Natural killer cell (primary cell): Measurements from ENCODE around the gene SH3BP1. TPM values are rescaled to one million over a fixed set of nuclear protein-coding genes. Genes with fewer than 3 reads are reported as not detected.

ENCODE experiments used
- ATAC-seq, 3 donors: fragments of 150-1000 bp in 2 of 3; fragments of 200-7000 bp in 1 of 3; cut with Tn5 transposase; 1 replicate in 1 of 3; 2 replicates in 2 of 3; pipeline ENCODE4 v1.10.0; 2021; ENCODE audit warnings: mild to moderate bottlenecking in 2 of 3, moderate library complexity in 2 of 3
- DNase-seq, 2 donors: peaks; one replicate each; pipeline versions ENCODE4 v3.0.0 to v3.0.0-alpha.2; 2013 to 2021; ENCODE audit warnings: mixed read lengths in 1 of 2
- H3K27ac ChIP-seq: one replicate; pipeline ENCODE4 v1.5.1; 2013; ENCODE audit warnings: mild to moderate bottlenecking, low read length
- H3K27me3 ChIP-seq: one replicate; pipeline ENCODE4 v1.6.1; 2013; ENCODE audit warnings: low read length; ENCODE audit not compliant: control insufficient read depth, insufficient read depth
- H3K36me3 ChIP-seq: one replicate; pipeline ENCODE4 v1.6.1; 2013; ENCODE audit warnings: low read length; ENCODE audit not compliant: control insufficient read depth, insufficient read depth
- H3K4me1 ChIP-seq: one replicate; pipeline ENCODE4 v1.6.1; 2013; ENCODE audit warnings: low read length; ENCODE audit not compliant: control insufficient read depth, insufficient read depth
- H3K4me3 ChIP-seq: one replicate; pipeline ENCODE4 v1.5.1; 2013; ENCODE audit warnings: low read length
- H3K9me3 ChIP-seq: one replicate; pipeline ENCODE4 v1.6.1; 2013; ENCODE audit warnings: low read length; ENCODE audit not compliant: control insufficient read depth, insufficient read depth
- H3K27ac Mint-ChIP-seq, 2 donors: one replicate each; pipeline ENCODE4 v1.8.0; 2022; ENCODE audit warnings: mild to moderate bottlenecking in 2 of 2, mixed read lengths in 2 of 2, moderate library complexity in 1 of 2
- H3K27me3 Mint-ChIP-seq, 2 donors: one replicate each; pipeline ENCODE4 v1.8.0; 2022; ENCODE audit warnings: low read depth in 2 of 2, mixed read lengths in 2 of 2
- H3K36me3 Mint-ChIP-seq: one replicate; pipeline ENCODE4 v1.8.0; 2022; ENCODE audit warnings: mixed read lengths
- H3K4me1 Mint-ChIP-seq, 2 donors: one replicate each; pipeline ENCODE4 v1.8.0; 2022; ENCODE audit warnings: mixed read lengths in 2 of 2
- H3K4me3 Mint-ChIP-seq: one replicate; pipeline ENCODE4 v1.8.0; 2022; ENCODE audit warnings: mild to moderate bottlenecking, moderate library complexity, mixed read lengths
- H3K9me3 Mint-ChIP-seq, 2 donors: one replicate each; pipeline ENCODE4 v1.8.0; 2022; ENCODE audit warnings: mixed read lengths in 2 of 2
- WGBS: methylation state at CpG from one replicate; pipeline ENCODE4 v1.1.7; 2013; ENCODE audit warnings: missing lambda C conversion rate; ENCODE audit not compliant: insufficient coverage; 5-methylcytosine and 5-hydroxymethylcytosine counted together
- intact Hi-C: fragments of 100-400 bp; cut with micrococcal nuclease; formaldehyde crosslinking; loops from one replicate; pipeline ENCODE4 v1.14.2; 2022
- total RNA-seq, 4 donors: library from RNA; stranded (reverse); fragments of 120-200 nt in 1 of 4; gene quantifications; one replicate each; pipeline versions ENCODE4 v1.2.3 to v1.2.4, GENCODE V29; 2013 to 2022
- TF ChIP-seq, protein P1 (sequence below): fragments of 200-600 bp; IDR thresholded peaks from one replicate; pipeline ENCODE4 v1.8.0; 2022; ENCODE audit warnings: antibody characterized with exemption

Gene SH3BP1
- total RNA-seq, 3 donors from 2014 or later (not counting 1 experiment from before 2014, with no cell fraction given) = 163 to 189 (median 163) TPM

DNA sequence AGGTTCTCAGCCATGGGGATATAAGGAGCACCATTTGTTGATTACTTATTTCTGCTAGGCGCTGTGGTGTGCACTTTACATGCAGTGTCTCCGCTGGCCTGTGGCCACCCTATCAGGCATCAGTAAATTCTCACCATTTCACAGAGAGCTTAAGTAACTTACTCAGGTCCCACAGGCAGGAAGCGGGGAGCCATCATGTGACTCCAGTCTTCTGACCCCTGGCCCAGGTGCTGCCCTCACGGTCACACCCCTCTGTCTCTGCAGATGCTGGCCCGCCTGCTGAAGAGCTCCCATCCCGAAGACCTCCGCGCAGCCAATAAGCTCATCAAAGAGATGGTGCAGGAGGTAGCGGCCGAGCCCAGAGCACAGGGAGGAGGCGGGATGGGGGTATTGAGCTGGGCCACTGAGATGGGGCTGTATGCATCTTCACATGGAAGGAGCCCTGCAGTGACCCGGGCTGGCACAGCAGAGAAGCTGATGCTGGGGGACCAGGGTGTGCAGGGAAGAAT is 18.1 kb upstream of the SH3BP1 start:
- intact Hi-C loops = no loop called here

DNA sequence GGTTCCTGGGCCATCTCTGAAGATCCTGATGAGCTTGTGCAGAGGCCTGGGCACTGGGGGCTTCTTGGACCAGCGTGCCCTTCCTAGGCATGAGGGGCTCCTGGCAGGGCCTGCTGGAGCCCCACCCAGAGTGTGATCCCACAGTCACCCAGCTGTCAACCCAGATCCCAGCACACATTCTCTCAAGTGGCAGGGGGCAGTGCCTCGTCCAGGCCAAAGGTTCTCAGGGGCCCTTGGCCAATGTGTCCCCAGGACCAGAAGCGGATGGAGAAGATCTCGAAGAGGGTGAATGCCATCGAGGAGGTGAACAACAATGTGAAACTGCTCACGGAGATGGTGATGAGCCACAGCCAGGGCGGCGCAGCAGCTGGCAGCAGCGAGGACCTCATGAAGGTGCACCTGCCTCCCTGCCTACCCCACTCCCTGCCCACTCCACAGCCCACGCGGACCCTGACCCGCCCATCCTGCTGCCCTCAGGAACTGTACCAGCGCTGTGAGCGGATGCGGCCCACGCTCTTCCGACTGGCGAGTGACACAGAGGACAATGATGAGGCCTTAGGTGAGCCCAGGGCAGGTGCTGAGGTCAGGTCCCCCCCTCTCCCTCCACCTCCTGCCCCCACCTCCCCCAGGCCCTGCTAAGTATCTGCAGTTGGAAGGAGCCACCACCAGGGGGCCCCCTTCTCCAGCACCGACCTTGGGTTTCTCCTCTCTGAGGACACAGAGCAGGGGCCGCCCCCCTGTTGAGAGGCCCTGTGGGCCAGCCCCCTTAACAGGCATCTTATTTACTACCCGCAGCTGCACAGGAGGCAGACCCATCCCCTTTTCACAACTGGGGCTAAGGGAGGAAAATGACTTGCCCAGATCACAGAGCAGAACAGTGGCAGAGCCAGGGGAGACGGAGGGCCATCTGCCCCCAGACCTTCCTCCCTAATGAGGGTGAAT is 16.1 kb upstream of the SH3BP1 start:
- Histone ChIP-seq H3K9me3 (no peaks in the 10 kb centered on the region), H3K4me1 (peaks cover 52% of the 10 kb centered on the region), H3K27ac (peak overlapping the region; percentile 52), H3K36me3 (peaks cover 20% of the 10 kb centered on the region), H3K27me3 (no peaks in the 10 kb centered on the region), H3K4me3 (no peak overlapping the region)
- 54% methylated on average over 22 of the region's 22 CpGs for WGBS
- Mint-ChIP-seq H3K27me3 (no peaks in the 10 kb centered on the region), H3K4me1 (peaks cover 27 to 48% of the 10 kb centered on the region in 2 donors), H3K27ac (peak overlapping the region; percentile 88 to 89), H3K36me3 (no peaks in the 10 kb centered on the region), H3K4me3 (peak overlapping the region; percentile 76), H3K9me3 (no peaks in the 10 kb centered on the region)
- peak; percentile 76 to 87 for DNase-seq
- TF ChIP-seq, protein P1, sequence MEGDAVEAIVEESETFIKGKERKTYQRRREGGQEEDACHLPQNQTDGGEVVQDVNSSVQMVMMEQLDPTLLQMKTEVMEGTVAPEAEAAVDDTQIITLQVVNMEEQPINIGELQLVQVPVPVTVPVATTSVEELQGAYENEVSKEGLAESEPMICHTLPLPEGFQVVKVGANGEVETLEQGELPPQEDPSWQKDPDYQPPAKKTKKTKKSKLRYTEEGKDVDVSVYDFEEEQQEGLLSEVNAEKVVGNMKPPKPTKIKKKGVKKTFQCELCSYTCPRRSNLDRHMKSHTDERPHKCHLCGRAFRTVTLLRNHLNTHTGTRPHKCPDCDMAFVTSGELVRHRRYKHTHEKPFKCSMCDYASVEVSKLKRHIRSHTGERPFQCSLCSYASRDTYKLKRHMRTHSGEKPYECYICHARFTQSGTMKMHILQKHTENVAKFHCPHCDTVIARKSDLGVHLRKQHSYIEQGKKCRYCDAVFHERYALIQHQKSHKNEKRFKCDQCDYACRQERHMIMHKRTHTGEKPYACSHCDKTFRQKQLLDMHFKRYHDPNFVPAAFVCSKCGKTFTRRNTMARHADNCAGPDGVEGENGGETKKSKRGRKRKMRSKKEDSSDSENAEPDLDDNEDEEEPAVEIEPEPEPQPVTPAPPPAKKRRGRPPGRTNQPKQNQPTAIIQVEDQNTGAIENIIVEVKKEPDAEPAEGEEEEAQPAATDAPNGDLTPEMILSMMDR = peak; percentile 96
- intact Hi-C loops = loop anchor here (1.0 to 2.0 kb wide), 2 partner anchors 15 to 240 kb away; partner anchors contain the start of gene SH3BP1
- peak; percentile 84 to 90 (median 86) for ATAC-seq

More for the DNA sequence above, 18.1 kb upstream of the SH3BP1 start:
- 94% methylated on average over 12 of the region's 12 CpGs for WGBS
- Mint-ChIP-seq H3K36me3 (no peaks in the 10 kb centered on the region), H3K27me3 (no peaks in the 10 kb centered on the region), H3K4me3 (no peak overlapping the region), H3K27ac (no peak overlapping the region), H3K4me1 (peaks cover 11 to 31% of the 10 kb centered on the region in 2 donors), H3K9me3 (no peaks in the 10 kb centered on the region)
- DNase-seq = no peak
- Histone ChIP-seq H3K27me3 (no peaks in the 10 kb centered on the region), H3K27ac (no peak overlapping the region), H3K4me3 (no peak overlapping the region), H3K4me1 (peaks cover 33% of the 10 kb centered on the region), H3K9me3 (no peaks in the 10 kb centered on the region), H3K36me3 (peaks cover 32% of the 10 kb centered on the region)
- TF ChIP-seq, protein P1 = no peak
- ATAC-seq = no peak

GRCh38 chr22:37624017-37624365 is 15.5 kb upstream of the SH3BP1 start:
- intact Hi-C loops = no loop called here
- Histone ChIP-seq H3K4me3 (no peak overlapping the region), H3K9me3 (no peaks in the 10 kb centered on the region), H3K27me3 (no peaks in the 10 kb centered on the region), H3K27ac (peak overlapping the region; percentile 52), H3K36me3 (peaks cover 16% of the 10 kb centered on the region), H3K4me1 (peaks cover 58% of the 10 kb centered on the region)
- 79% methylated on average over 6 of the region's 6 CpGs for WGBS
- ATAC-seq (no peak), DNase-seq (no peak)
- TF ChIP-seq, protein P1 = no peak
- no peaks in the 10 kb centered on the region for H3K9me3 Mint-ChIP-seq
- H3K36me3 Mint-ChIP-seq = no peaks in the 10 kb centered on the region
- peaks cover 33 to 52% of the 10 kb centered on the region in 2 donors for H3K4me1 Mint-ChIP-seq
- H3K27ac Mint-ChIP-seq = peak overlapping the region; percentile 88 to 89
- no peak overlapping the region for H3K4me3 Mint-ChIP-seq
- no peaks in the 10 kb centered on the region for H3K27me3 Mint-ChIP-seq
